IPS-11a (cell line): Measurements from ENCODE around the gene CDK11A.
"Not testable (repeated sequence)": the region's sequence is repeated elsewhere in the genome, so short reads cannot be mapped to it uniquely, and the experiment has no call there.

Experiments used
- H3K4me3 ChIP-seq: one replicate; pipeline ENCODE4 v1.5.1; 2013; ENCODE audit warnings: low read depth, low read length, control low read depth

CDK11A gene

DNA sequence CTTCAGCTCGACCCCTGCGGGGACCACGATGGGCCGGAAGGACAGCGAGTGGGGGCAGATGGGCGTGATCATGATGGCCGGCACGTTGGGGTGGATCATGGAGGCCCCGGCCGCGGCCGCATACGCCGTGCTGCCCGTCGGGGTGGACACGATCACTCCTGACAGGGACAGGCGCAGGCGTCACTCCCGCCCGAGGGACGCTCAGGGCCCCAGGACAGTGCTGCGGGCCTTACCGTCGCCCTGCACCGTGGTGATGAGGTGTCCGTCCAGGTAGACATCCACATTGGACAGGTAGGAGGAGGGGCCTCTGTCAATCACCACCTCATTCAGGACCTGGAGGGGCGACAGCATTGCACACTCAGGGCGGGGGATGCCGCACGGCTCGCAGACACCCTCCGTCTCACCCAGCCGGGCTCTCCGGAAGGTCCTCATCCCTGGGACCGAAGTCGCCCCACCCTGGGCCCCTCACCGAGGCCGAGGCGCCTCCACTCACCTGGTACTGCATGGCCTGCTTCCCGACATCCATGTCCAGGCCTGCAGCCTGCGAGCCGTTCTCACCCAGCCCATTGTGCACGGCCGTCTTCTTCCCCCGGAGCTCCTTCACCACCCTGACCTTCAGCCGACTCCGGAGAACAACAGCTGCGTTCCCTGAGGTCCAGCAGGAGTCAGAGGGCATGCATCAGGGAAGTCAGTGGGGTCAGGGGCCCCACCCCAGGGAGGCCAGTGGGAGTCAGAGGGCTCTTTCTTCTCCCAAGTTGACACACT, 30.1 kb upstream of the CDK11A start:
- no peak overlapping the region for H3K4me3 ChIP-seq

DNA sequence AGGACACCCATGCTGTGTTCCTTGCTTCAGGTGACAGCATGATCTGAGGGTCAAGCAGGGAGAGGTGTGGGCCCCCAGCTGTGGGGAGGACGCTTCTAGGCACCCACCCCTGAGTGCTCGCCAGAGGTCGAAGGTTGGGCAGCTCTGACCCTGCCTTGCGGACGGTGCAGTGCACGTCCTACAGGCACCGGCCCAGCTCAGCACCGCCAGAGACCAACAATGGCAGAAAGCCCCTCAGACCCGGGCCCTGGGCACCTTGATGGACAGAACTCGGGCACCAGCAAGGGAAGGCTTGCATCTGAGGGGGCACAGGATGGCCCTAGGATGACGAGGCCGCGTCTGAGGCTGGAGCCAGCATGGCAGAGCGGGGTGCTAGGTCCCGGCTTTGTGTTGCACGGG, 29.4 kb upstream of the CDK11A start:
- H3K4me3 ChIP-seq: no peak overlapping the region

DNA sequence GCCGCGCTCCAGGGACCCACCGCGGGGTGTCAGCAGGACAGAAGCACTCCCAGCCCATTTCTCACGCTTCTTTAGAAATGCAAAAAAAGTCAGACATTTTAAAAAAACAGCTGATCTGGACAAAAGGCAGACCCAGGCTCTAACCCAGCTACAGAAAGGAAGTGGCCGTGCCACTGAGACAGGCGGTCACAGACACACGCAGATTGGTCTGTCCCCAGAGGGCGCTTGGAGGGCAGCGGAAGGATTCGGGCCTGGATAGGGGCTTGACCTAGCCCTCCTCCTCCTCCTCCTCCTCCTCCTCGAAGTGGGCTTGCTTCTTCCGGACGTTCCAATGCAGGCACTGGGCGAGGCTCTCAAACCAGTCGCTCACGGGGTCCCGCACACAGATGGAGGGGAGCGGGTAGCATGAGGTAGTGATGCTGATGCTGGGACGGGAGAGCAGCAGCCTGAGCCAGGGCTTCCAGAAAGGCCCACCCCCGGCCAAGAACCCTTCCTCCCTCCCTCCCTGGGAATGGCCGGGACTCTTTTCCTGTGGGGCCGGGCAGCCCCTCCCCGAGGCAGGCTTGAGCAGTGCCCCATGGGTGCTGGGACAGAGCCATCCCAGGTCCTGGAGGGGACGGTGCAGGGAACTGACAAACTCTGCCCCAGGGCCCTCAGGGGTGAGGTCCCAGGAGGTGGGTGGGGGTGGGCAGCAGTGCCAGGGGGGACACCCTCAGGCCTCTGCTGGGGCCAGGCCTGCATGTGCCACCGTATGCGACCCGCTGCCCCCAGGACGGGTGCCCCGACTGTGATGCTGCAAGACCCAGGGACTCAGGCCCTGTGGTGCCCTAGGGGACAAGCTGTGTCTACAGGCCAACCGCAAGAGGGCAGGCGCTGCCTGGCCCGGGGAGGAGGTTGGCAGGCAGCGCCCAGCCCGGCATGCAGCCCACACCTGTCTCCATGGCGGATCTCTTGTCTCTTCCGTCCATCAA, 28.8 kb upstream of the CDK11A start:
- no peak overlapping the region for H3K4me3 ChIP-seq

DNA sequence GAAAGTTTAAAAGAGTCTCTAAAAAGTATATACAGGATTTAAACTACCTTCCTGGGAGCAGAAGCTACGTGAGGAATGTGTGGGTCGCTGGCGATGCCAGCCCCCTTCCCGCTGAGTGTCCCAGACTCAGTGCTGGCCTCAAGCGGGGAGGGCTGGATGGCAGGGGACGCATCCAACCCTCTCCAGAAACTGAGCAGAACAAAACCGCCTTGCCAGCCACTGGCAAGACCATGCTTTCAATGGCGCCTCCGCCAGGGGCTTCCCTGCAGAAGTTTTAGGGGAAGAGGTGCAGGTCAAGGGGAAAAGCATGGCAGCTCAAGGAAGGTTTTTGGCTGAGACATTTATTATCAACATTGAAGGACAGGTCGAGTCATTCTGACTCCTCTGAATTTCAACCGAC, 28.0 kb upstream of the CDK11A start:
- H3K4me3 ChIP-seq: no peak overlapping the region

DNA sequence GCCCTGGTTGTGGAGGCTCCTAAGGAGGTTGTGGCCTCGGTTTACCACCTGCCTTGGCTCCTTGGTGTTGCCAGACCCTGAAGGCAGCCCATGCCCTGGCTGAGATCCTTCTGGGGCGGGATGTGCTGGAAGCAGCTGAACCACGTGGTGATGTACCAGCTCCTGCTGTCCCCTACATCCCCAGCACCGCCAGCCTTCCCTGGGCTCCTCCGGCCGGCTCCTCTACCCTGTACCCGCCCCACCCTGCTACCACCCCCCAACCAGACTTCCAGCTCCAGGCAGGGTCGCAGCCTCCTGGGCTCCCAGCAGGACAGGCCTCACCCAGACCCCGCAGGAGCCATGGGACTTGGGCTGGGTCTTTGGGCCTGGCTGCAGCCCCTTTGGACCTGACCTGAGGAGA, 25.8 kb upstream of the CDK11A start:
- not testable (repeated sequence) for H3K4me3 ChIP-seq

DNA sequence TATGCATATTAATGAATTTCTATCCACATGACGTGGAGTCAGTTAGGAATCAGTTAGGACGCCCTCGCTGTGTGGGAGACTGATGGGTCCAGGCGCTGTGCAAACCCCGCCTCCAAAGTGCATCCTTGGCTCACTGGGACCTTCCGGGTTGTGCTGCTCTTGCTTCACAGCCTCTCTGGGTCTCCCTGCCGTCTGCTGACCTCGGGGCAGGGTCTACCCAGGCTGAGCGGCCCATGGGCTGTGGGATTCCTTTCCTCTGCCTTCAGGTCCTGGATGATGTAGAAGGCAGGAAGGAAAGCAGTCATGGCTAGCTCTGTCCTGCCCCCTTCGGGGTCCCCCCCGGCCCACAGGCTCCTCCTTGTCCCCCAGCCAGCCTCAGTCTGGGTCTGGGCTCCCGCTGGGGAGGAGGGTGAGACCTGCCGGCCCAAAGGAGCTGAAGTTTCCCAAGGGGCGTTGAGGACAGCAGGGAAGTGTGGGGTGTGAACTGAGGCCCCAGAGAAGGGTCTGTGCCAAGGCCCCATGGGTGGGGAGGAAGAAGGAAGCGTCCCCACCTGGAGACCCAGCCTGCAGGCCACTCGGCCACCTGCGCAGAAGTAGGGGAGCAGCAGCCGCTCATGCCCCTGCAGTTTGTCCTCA, 24.6 kb upstream of the CDK11A start:
- H3K4me3 ChIP-seq: no peak overlapping the region

DNA sequence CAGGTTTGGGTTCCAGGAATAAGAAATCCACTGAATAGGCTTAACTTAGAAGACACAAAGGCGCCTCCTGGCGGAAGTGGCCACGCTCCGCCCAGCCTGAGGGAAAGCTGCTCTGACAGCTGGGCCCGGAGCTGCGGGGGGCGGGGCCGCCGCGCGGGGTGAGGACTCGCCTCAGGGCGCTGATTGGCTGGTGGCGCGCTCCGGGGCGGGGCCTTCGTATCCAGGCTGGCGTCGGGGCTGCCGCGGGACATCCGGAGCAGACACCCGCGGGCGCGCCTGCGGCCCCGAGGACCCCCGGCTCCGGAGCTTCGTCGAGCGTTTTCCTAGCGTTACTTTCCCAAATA, 22.4 kb upstream of the CDK11A start:
- not testable (repeated sequence) for H3K4me3 ChIP-seq

DNA sequence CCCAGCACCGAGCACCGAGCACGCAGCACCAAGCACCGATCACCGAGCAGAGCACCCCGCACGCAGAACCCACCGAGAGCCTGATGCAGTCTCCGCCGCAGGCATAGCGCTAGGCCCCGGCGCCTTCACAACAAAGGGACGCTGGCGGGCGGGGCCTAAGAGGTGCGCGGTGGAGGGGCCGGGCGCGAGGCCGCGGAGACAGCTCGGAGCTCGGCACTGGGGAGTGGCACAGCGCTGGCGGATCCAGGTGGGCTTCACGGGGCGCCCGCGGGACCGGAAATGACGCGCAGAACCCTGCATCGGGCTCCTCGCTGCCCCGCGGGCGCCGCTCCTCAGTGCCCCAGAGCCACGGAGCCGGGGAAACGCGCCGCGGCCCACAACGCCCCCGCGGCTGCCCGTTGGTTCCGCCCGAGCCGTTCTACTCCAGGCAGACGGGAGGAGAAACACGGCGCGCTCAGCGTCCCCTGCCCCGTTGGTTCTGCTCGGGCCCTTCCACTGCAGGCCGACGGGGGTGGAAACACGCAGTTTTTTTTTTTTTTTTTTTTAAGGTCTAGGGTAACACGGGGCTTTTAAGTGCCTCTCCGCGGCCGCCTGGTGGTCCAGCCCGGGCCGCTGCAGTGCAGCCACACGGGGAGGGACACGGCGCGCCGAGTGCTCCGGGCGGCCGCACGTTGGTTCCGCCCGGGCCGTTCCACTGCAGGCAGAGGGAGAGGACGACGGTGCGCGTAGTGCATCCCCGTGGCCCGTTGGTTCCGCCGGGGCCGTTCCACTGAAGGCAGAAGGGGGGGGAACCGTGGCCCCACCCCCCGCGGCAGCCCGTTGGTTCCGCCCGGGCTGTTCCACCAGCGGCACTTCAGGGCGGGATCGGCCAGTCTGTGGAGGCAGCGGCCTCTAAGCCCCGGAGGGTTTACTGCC, 21.8 kb upstream of the CDK11A start:
- not testable (repeated sequence) for H3K4me3 ChIP-seq

DNA sequence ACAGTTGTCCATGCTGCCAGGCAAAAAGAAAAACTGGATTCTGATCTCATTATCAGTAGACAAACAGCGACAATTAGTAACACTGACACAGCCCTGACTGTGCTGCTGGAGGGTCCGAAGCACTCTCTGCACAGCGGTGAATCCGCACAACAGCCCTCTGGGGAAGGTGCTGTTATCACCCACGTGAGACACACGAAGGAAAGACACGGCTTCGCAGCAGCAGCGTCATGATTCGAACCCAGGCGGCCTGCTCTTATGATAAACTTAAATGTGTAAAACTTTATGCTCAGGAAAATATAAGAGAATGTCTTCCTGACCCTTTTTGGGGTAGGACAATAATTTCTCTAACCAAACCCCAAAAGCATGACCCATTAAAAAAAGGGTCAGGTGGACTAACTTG, 18.4 kb upstream of the CDK11A start:
- not testable (repeated sequence) for H3K4me3 ChIP-seq

DNA sequence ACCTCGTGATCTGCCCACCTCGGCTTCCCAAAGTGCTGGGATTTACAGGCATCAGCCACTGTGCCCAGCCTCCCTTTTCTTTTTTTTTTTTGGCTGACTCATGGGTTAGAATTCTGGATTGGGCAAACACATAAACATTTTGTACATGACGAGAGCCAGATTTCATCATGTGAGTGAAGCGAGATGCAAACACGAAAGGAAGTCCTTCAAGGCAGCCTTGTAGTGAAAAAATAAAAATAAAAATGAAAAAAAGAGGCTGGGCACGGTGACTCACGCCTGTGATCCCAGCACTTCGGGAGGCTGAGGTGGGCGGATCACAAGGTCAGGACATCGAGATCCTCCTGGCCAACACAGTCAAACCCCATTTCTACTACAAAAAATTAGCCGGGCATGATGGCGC, 16.9 kb upstream of the CDK11A start:
- not testable (repeated sequence) for H3K4me3 ChIP-seq

DNA sequence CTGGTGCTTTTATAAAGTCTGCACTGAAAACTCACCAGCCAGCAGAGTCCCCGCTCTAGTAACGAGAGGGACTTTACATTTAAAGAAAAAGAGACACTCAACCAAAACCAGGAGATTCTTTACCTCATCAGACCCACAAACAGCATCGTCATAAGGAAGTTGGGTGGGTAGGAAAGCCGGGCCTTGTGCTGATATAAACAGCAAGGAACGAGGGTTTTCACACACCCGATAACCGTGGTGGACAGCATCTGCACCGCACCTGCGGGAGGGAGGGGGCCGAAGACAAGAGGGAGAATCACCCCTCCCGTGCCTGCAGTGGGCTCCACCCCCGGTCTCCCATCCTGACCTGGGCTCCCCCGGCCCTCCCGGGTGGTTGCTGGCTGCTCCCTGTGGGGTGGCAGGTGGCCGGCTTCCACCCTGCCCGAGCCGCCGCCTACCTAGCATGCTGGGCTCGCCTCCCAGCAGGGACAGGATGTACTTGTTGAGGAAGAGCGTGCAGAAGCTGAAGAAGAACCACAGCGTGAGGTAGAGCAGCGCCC, 14.7 kb upstream of the CDK11A start:
- not testable (repeated sequence) for H3K4me3 ChIP-seq

DNA sequence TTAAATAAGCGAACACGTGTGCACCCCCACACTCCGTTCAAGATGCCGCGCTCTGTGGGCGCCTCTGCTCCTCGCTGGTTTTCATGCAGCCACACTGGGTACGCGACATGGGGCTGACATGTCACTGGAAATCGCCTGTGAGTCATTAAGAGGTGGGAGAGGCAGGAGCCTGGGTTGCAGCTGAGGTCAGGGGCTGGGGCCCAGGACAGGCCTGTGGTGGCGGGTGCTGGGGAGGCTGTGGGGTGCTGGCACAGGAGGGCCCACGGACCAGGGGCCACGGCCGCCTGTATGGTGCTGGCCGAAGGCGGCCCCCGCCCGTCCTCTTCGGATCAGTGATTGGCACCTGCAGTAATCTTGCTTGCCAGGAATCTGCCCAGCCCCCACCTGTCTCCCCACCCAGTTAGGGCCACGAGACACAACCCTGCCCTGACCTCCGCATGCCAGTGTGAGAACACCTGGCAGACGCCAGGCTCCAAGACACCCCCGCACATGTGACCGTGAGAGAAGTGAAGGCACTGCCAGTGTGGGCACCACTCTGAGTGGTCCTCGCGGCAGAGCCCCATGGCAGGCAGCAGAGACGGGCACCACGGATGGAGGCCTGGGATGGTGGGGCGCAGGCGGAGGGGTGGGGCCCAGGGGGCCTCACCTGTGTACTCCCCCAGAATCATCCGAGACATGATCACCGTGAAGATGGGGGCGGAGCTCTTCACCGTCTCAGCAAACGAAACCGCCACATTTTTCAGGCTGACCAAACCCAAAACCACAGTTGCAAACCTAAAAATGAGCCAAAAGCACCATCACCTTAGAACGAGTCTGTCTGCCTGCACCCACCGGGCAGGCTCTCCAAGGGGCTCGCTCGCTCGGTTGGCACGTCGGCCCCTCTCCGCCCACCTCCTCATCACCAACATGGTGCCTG, 13.8 kb upstream of the CDK11A start:
- H3K4me3 ChIP-seq: not testable (repeated sequence)

DNA sequence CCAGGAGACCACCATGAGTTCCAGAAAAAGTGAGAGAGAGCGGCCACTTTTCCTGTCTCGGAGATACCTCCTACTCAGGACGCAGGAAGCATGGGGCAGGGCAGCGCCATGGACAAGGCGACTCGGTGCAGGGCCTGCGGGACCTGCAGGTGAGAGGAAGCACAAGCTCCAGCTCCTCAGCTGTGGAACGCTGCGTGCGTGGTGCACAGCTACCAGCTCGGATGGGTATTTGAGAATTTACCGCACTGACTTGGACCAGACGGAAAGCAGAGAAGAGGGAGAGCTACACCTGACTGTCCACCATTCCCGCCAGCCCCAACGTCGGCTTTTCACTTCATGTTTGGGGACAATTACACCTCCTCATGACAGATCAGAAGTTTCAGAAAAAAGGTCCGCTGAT, 8.2 kb upstream of the CDK11A start:
- H3K4me3 ChIP-seq: no peak overlapping the region

DNA sequence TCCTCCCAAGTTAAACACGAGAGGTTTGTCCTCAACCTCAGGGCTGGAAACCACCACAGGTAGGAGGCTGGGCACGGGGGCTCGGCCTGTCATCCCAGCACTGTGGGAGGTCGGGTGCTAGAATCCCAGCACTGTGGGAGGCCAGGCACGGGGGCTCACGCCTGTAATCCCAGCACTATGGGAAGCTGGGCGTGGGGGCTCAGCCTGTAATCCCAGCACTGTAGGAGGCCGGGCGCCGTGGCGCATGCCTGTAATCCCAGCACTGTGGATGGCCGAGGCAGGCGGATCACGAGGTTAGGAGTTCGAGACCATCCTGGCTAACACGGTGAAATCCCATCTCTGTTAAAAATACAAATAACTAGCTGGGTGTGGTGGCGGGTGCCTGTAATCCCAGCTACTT, 6.7 kb upstream of the CDK11A start:
- H3K4me3 ChIP-seq: no peak overlapping the region

DNA sequence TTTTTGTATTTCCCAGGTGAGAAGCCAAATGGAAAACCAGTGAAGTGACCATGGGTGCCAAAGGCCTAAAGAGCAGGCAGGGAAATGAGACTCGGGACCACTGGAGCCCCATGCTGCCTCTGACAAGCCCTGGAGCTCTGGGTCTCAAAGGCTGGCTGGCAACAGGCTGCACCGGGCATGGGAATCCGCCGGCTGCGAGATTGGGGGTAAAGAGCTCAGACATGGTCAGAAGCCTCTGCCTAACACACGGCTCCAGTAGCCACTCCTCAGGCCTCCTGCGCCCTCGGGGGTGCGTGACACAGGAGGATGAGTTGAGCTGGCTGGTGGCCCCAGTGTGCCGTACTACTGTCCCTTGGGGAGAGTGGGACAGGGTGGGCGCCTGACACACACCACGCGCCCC, 6.1 kb upstream of the CDK11A start:
- H3K4me3 ChIP-seq: not testable (repeated sequence)

DNA sequence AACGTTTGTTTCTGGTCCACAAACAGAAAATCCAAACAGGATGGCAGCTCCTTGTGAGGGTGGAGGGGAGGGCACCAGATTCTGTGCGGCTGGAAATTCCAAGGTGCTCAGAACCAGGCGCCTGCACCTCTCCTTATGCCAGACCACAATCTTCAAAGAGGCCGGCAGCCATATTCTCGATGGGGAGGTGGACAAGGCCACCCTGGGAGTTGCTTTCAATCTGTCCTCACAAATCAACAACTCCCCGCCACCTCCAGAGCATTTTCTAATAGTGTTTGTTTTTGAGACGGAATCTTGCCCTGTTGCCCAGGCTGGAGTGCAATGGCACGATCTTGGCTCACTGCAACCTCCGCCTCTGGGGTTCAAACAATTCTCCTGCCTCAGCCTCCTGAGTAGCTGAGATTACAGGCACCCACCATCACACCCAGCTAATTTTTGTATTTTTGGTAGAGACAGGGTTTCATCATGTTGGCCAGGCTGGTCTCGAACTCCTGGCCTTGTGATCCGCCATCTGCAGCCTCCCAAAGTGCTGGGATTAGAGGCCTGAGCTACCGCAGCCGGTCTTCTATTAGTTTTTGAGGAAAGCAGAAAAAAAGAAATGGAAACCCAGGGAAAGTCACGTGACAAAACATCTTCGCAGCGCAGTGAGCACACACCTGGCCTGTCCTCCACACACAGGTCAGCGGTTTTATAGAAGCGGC, 5.1 kb upstream of the CDK11A start:
- H3K4me3 ChIP-seq: not testable (repeated sequence)

DNA sequence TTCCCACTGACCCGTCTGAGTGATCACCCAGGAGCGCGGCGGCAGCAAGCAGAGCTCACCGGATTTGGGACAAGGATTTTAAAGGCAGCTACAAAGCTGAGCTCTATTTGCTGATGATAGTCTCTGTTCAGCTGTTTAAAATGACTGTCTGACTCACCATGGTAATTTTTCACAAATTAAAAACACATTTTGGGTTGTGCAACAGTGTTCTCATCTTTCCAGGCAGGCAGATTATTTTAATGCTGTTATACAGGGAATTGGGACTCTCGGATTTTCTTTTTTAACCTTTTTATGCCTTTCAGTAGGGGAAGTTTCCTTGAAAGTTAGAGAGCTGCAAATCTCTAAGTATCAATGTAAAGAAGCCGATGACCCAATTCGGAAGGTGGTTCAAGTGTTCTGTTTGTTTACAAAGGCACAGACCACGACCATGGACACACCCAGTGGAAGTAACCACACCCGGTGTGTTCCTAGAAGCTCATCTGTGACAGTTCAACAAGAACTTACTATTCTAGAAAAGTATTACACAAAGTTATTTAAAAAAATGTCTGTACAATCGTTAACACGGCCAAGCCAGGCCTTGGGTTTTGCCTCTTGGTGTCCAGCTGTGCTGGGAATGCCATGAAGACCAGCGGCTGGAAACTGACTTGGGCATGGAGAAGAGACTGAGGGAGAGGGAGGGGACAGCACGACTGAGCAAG, 4.3 kb upstream of the CDK11A start:
- H3K4me3 ChIP-seq: not testable (repeated sequence)

DNA sequence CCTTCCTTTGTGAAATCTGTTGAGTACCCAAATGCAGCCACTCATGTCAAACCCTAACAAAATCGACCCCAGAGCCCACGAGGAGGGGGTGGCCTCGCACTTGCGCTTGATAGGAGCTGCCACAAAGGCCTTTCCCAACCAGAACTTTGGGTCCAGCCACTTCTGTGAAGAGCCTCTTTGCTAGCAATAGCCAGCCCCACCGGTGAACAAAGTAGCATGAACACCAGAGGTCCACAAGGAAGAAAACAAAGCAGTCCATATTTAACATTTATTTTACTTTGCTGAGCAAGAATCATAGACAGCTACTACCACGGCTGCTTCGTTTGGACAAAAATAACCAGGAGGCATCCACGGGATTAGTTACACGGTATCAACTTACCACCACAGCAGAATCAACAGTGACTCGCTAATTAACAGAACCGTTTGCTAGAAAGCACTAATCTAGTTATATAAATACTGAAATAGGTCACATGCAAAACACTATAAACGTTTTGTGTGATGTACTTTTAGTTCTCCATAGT, 3.0 kb upstream of the CDK11A start:
- not testable (repeated sequence) for H3K4me3 ChIP-seq
